DMS 273 treated with DMSO at 0.1 percent for 48 hours (cell line): Measurements from ENCODE around the gene SLC23A3.

ENCODE experiments used
- DNase-seq: peaks from one replicate; lab custom pipeline; 2025; lab: John Stamatoyannopoulos, UW

The SLC23A3 gene

DNA sequence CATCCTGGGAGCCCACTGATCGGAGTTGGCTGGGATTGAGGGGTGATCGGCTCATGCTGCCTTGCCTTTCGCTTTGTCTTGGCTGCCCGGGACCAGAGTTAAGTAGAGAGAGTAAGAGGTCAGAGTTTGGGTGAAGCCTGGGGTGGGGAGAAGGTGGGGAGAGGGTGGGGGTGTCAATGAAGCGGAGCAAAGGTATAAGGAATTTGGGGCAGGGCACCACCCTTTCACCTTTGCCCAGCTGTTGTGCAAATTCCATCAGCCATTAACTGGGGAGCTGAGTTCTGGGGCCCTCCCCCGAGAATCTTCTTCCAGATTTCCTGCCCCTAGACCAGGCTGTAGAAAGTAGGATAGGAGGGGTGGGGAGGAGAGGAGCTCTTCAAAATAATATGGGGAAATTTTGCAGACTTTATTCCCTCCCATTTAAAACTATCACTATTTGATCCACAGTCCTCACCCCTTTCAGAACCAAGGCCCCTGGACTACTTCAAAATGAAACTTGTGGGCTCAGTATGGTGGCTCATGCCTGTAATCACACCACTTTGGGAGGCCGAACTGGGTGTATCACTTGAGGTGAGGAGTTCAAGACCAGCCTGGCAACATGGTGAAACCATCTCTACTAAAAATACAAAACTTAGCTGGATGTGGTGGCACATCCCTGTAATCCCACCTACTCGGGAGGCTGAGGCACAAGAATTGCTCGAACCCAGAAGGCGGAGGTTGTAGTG lies at the start of gene SLC23A3:
TSS of gene SLC23A3 (minus strand) at position 100 of the 725 bp plus-strand sequence. CDS start at position 55, 45 bp downstream.
- no peak for DNase-seq

GRCh38 chr2:219218732-219219701 lies 49.2 kb upstream of the SLC23A3 start, which contains the start of gene ABCB6:
TSS of gene ABCB6 (minus strand) at chr2:219218958. CDS start at chr2:219218673, 285 bp downstream.
- DNase-seq: peak; percentile 73

GRCh38 chr2:219218217-219218731 lies 48.4 kb upstream of the SLC23A3 start:
- DNase-seq: peak; percentile 81

- no peak for DNase-seq
These were observed 46.7 kb upstream of the SLC23A3 start for GRCh38 chr2:219216535-219216915.

DNA sequence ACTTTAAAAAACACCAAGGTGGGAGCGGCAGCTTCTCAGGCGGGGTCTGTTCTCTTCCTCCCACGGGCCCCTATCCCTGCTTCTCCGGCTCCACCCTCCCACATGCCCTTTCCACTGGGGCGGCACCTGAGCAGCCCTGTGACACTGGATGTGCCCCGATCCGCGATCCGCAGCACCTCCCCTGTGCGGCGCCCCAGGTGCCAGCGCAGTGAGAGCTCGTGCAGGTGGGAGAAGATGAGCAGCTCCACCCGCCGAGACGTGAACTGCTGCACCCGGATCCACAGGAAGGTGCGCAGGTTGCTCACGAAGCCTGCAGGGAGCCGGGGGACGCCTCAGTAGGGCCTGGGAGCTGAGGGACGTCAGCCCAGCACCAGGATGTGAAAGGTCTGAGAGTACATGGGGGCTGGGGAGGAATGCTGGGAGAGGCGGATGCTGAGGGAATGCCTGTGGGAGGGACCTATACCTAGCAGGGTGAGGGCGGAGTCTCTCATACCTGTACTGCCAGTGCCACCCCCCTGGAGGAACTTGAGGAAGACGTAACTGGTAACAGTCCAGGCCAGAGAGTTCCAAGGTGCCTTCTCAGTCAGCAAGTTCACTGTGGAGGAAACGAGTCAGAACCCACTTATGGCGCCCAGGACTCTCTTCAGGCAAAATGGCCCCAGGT lies 46.2 kb upstream of the SLC23A3 start:
- DNase-seq: no peak

DNA sequence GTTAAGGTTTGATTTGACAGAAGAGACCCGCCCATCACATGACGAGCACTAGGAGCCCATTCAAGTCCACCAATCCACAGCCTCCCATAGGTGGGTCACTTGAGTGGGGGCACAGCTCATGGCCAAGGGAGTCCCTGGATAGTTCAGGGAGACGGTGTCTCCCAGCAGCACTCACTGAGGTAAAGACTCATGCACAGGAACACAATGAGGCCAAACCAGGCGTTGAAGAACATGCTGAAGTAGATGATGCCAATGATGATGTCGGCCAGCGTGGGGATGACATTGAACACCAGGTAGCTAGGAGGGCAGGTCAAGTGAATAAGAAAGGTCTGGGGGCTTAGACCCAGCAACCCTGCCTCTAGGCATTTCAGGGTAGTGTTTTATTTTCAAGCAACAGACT lies 45.0 kb upstream of the SLC23A3 start:
- no peak for DNase-seq

DNA sequence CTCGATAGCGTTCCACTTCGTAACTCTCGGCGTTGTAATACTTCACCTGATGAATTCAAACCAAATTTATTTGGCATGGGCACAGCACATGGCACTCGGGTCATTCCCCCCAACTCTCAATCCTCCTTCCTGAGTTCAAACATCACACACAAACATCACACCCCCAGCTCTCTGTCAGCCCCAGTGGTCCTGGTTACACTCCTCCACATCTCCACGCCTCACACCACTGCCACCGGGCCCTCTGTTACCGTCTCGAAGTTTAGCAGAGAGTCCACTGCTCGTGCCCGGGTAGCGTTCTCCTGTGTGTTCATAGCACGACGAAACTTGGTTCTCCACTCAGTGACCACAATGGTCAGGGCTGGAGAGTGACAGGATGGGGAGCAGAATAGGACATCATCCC lies 44.3 kb upstream of the SLC23A3 start:
- no peak for DNase-seq

DNA sequence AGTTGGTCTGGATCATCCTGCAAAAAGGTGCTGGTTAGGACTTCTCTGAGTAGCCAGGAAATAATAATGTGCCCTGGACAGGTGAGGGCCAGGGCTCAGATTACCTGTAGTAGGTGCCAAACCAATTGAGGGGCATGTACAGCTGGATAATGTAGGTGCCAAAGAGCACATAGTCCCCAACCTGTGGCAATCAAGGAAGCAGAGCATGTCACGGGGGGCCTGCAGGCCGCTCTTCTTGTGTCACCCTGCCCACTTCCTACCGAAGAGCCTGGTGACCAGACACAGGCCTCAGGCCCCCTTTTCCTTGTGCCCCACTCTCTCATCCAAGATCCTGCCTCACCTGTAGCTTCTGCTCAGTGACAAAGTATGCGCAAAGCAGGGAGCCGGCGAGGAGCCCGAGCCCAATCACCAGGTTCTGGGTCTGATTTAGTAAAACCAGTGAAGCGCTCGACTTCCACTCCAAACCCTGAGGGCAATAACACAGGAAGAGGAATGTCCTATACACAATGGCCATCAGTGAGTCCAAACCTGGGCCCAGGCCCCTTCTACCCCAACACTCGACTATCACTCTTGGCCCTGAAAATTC lies 43.8 kb upstream of the SLC23A3 start:
- DNase-seq: no peak

GRCh38 chr2:219213026-219213415 lies 43.2 kb upstream of the SLC23A3 start:
- no peak for DNase-seq

DNA sequence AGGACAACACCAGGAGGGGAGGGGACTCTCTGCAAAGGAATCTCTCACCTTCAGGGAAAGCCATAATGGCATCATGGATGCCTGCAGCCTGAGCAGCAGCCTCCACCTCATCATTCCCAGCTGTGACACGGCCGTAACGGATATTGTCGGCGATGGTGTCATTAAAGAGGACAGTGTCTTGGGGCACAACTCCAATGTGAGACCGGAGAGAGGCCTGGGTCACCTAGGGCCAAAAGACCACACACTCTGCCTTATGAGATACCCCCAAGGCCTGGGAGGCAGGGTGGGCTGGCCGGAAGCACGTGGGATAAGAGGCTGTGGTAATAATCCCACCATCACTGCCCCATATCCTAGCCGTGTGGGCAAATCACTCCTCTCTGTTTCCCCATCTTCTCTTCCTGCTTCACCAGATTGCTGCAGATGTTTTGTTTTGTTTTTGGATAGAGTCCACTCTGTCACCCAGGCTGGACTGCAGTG lies 41.1 kb upstream of the SLC23A3 start:
- no peak for DNase-seq

DNA sequence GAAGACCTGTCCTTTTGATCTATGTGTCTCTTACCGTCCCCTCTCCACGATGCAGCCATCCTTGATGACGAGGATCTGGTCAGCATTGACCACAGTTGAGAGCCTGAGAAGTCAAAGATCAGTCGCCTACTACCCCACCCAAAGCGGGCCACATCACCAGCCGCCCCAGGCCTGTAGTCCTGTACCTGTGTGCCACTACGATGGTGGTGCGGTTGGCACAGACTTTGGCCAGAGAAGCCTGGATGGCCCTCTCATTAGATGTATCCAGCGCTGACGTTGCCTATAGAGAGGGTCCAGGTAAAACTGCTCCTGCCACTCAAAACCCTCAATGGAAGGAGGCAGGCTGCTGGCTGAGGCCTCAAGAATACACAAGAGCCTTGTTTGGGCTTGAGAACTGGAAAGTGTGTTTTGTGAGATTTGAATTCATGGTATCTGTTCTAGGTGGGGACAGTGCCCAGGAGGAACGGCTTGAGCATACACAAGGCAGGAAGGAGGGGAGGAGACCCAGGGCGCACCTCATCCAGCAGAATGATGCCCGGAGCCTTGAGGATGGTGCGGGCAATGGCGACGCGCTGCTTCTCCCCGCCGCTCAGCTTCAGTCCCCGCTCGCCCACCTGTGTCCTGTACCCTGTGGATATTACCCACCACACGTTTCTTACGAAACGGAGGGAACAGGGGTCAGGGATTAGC lies 40.5 kb upstream of the SLC23A3 start:
- no peak for DNase-seq

GRCh38 chr2:219209236-219210195 lies 39.7 kb upstream of the SLC23A3 start:
- no peak for DNase-seq

- DNase-seq: peak; percentile 16
These were observed 38.3 kb upstream of the SLC23A3 start for GRCh38 chr2:219207884-219208740.

DNA sequence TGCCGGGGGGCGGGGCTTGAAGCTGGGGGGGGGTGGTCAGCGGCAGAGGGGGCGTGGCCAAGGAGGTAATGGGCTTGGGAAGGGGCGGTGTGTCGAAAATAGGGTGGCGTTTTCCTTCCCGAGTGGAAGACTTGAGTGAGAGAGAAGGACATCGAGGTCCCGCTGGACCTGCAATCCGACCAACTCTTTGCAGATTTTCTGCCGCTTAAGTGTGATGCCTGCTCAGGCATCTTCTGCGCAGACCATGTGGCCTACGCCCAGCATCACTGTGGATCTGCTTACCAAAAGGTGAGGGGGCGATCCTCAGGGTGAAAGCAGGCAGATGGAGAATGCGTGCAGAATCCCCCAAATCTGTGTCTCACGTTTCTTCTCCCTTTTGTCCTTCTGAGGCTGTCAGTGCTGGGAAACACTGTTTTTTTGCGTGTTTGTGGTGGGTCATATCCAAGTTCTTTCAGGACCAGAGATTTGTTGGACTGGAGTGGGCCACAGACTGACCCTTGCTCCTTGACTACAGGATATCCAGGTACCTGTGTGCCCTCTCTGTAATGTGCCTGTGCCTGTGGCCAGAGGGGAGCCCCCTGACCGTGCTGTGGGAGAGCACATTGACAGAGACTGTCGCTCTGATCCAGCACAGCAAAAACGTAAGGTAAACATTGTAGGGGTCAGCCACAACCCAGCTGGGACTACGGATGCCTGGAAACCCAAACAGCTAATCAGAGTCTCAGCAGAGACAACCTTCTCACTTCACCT lies 37.5 kb upstream of the SLC23A3 start:
- no peak for DNase-seq

GRCh38 chr2:219206328-219207133 lies 36.7 kb upstream of the SLC23A3 start, which contains the start of gene ZFAND2B:
TSS of gene ZFAND2B (plus strand) at chr2:219206782. CDS start at chr2:219206988, 206 bp downstream.
- peak; percentile 81 for DNase-seq

DNA sequence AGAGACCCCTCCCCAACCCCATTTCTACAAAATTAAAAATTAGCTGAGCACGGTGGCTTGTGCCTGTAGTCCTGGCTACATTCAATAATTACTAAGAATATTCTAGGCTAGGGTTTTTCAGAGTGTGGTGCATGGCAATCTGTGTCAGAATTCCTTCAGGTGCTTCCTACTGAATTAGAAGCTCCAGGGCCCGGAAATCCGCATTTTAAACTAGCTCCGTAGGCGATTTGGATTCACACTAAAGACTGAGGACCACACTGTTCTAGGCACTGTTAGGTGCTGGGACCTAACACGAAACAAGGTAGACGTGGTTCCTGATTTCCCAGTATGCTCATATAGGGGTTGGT lies 36.1 kb upstream of the SLC23A3 start:
- DNase-seq: no peak

DNA sequence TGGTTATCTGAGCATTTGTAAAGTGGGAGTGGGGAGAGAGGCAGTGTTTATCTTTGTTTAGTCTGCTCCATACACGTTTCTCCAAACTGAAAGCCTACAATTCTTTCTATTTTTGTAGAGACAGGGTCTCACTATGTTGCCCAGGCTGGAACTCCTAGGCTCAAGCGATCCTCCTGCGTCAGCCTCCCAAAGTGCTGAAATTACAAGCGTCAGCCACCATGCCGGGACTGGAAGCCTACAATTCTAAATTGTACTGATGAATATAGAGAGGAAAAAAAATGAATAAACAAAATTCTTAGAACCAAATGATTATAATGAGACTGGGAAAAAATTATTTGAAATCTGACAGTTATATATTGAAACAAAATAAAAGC lies 35.3 kb upstream of the SLC23A3 start:
- DNase-seq: no peak
